Measurements from ENCODE around the gene AADACL4. TPM values are rescaled to one million over a fixed set of nuclear protein-coding genes. Genes with fewer than 3 reads are reported as not detected.

AADACL4 gene
- total and polyA plus RNA-seq, 9 of the 15 experiments (the other 6 are each of a cell fraction or from before 2014, with no cell fraction given), result not detected

GRCh38 chr1:12715896-12716437 is 72.1 kb downstream of the AADACL4 start, which contains the start of gene AADACL3 (continued):
- TF ChIP-seq ELK1 (CRISPR knock-in tag; IDR thresholded peaks at IDR 0.05) (no peak), MAFF (IDR thresholded peaks at IDR 0.05; ENCODE audit: low read length) (no peak), ZNF274 (IDR thresholded peaks at IDR 0.05; ENCODE audit: borderline replicate concordance, low read depth, low read length) (no peak)

Small RNA genes lying within 50 kb of the gene (small RNA-seq; reads per million reads assigned to genes)
- not detected for gene AC244670.1

Other genes with a start within 250 kb of the AADACL4 start
Only the 7 nearest of the 9 such genes appear.
- 62.3 and 67.3 TPM in 2 replicates for gene DHRS3, start 25.9 kb upstream of the AADACL4 start, total RNA-seq (2014; rRNA removed)
- gene DHRS3, start 25.9 kb upstream of the AADACL4 start, total RNA-seq (2014; rRNA removed; fragmentation: Illumina TruSeq; extraction: Trizol), result 37.6 and 43.5 TPM in 2 replicates
- 58.7 and 60.6 TPM in 2 replicates for gene DHRS3, start 25.9 kb upstream of the AADACL4 start, total RNA-seq (2015; rRNA removed; fragmentation: Illumina TruSeq; extraction: Trizol)
- gene DHRS3, start 25.9 kb upstream of the AADACL4 start, total RNA-seq (2021), result 109 and 116 TPM in 2 replicates
- gene DHRS3, start 25.9 kb upstream of the AADACL4 start, polyA plus RNA-seq (2011; rRNA removed), result 58.7 and 66.5 TPM in 2 replicates
- 39.4 and 46.3 TPM in 2 replicates for gene DHRS3, start 25.9 kb upstream of the AADACL4 start, polyA plus RNA-seq (2014; fragmentation: Illumina TruSeq; extraction: Trizol)
- gene DHRS3, start 25.9 kb upstream of the AADACL4 start, polyA plus RNA-seq (2014; fragmentation: Nextera tagmentation; extraction: Ambion mirVana), result 10 to 100 TPM; 21.0 to 80.0 TPM
- 57.0 and 59.6 TPM in 2 replicates for gene DHRS3, start 25.9 kb upstream of the AADACL4 start, polyA plus RNA-seq (2014; rRNA removed)
- gene AADACL3, start 72.0 kb downstream of the AADACL4 start, total RNA-seq (2014; rRNA removed), result not detected in 2 replicates
- gene AADACL3, start 72.0 kb downstream of the AADACL4 start, total RNA-seq (2014; rRNA removed; fragmentation: Illumina TruSeq; extraction: Trizol), result not detected in 2 replicates
- gene AADACL3, start 72.0 kb downstream of the AADACL4 start, total RNA-seq (2015; rRNA removed; fragmentation: Illumina TruSeq; extraction: Trizol), result not detected in 2 replicates
- gene AADACL3, start 72.0 kb downstream of the AADACL4 start, total RNA-seq (2021), result not detected in 2 replicates
- not detected in 2 replicates for gene AADACL3, start 72.0 kb downstream of the AADACL4 start, polyA plus RNA-seq (2011; rRNA removed)
- gene AADACL3, start 72.0 kb downstream of the AADACL4 start, polyA plus RNA-seq (2014; fragmentation: Illumina TruSeq; extraction: Trizol), result not detected in 2 replicates
- gene AADACL3, start 72.0 kb downstream of the AADACL4 start, polyA plus RNA-seq (2014; fragmentation: Nextera tagmentation; extraction: Ambion mirVana), result not detected
- gene AADACL3, start 72.0 kb downstream of the AADACL4 start, polyA plus RNA-seq (2014; rRNA removed), result not detected in 2 replicates
- gene CFAP107, start 102.1 kb downstream of the AADACL4 start, total RNA-seq (2014; rRNA removed), result not detected in 2 replicates
- not detected in 2 replicates for gene CFAP107, start 102.1 kb downstream of the AADACL4 start, total RNA-seq (2014; rRNA removed; fragmentation: Illumina TruSeq; extraction: Trizol)
- gene CFAP107, start 102.1 kb downstream of the AADACL4 start, total RNA-seq (2015; rRNA removed; fragmentation: Illumina TruSeq; extraction: Trizol), result not detected in 2 replicates
- not detected in 2 replicates for gene CFAP107, start 102.1 kb downstream of the AADACL4 start, total RNA-seq (2021)
- not detected in 2 replicates for gene CFAP107, start 102.1 kb downstream of the AADACL4 start, polyA plus RNA-seq (2011; rRNA removed)
- not detected in 2 replicates for gene CFAP107, start 102.1 kb downstream of the AADACL4 start, polyA plus RNA-seq (2014; fragmentation: Illumina TruSeq; extraction: Trizol)
- under 1 TPM in 1 of 2 experiments, not detected in 1; 0.03 TPM for gene CFAP107, start 102.1 kb downstream of the AADACL4 start, polyA plus RNA-seq (2014; fragmentation: Nextera tagmentation; extraction: Ambion mirVana)
- gene CFAP107, start 102.1 kb downstream of the AADACL4 start, polyA plus RNA-seq (2014; rRNA removed), result 0.08 and 0.16 TPM in 2 replicates
- not detected in 2 replicates for gene PRAMEF12, start 129.7 kb downstream of the AADACL4 start, total RNA-seq (2014; rRNA removed)
- not detected in 2 replicates for gene PRAMEF12, start 129.7 kb downstream of the AADACL4 start, total RNA-seq (2014; rRNA removed; fragmentation: Illumina TruSeq; extraction: Trizol)
- not detected in 2 replicates for gene PRAMEF12, start 129.7 kb downstream of the AADACL4 start, total RNA-seq (2015; rRNA removed; fragmentation: Illumina TruSeq; extraction: Trizol)
- not detected in 2 replicates for gene PRAMEF12, start 129.7 kb downstream of the AADACL4 start, total RNA-seq (2021)
- gene PRAMEF12, start 129.7 kb downstream of the AADACL4 start, polyA plus RNA-seq (2011; rRNA removed), result not detected in 2 replicates
- not detected in 2 replicates for gene PRAMEF12, start 129.7 kb downstream of the AADACL4 start, polyA plus RNA-seq (2014; fragmentation: Illumina TruSeq; extraction: Trizol)
- gene PRAMEF12, start 129.7 kb downstream of the AADACL4 start, polyA plus RNA-seq (2014; fragmentation: Nextera tagmentation; extraction: Ambion mirVana), result not detected
- gene PRAMEF12, start 129.7 kb downstream of the AADACL4 start, polyA plus RNA-seq (2014; rRNA removed), result not detected in 2 replicates
- gene PRAMEF1, start 147.3 kb downstream of the AADACL4 start, total RNA-seq (2014; rRNA removed), result not detected in 2 replicates
- gene PRAMEF1, start 147.3 kb downstream of the AADACL4 start, total RNA-seq (2014; rRNA removed; fragmentation: Illumina TruSeq; extraction: Trizol), result not detected in 2 replicates
- gene PRAMEF1, start 147.3 kb downstream of the AADACL4 start, total RNA-seq (2015; rRNA removed; fragmentation: Illumina TruSeq; extraction: Trizol), result not detected in 2 replicates
- gene PRAMEF1, start 147.3 kb downstream of the AADACL4 start, total RNA-seq (2021), result not detected in 2 replicates
- not detected in 2 replicates for gene PRAMEF1, start 147.3 kb downstream of the AADACL4 start, polyA plus RNA-seq (2011; rRNA removed)
- not detected in 2 replicates for gene PRAMEF1, start 147.3 kb downstream of the AADACL4 start, polyA plus RNA-seq (2014; fragmentation: Illumina TruSeq; extraction: Trizol)
- not detected for gene PRAMEF1, start 147.3 kb downstream of the AADACL4 start, polyA plus RNA-seq (2014; fragmentation: Nextera tagmentation; extraction: Ambion mirVana)
- gene PRAMEF1, start 147.3 kb downstream of the AADACL4 start, polyA plus RNA-seq (2014; rRNA removed), result not detected in 2 replicates
- gene PRAMEF11, start 187.3 kb downstream of the AADACL4 start, total RNA-seq (2014; rRNA removed), result not detected in 2 replicates
- not detected in 2 replicates for gene PRAMEF11, start 187.3 kb downstream of the AADACL4 start, total RNA-seq (2014; rRNA removed; fragmentation: Illumina TruSeq; extraction: Trizol)
- gene PRAMEF11, start 187.3 kb downstream of the AADACL4 start, total RNA-seq (2015; rRNA removed; fragmentation: Illumina TruSeq; extraction: Trizol), result not detected in 2 replicates
- gene PRAMEF11, start 187.3 kb downstream of the AADACL4 start, total RNA-seq (2021), result not detected in 2 replicates
- gene PRAMEF11, start 187.3 kb downstream of the AADACL4 start, polyA plus RNA-seq (2011; rRNA removed), result not detected in 2 replicates
- not detected in 2 replicates for gene PRAMEF11, start 187.3 kb downstream of the AADACL4 start, polyA plus RNA-seq (2014; fragmentation: Illumina TruSeq; extraction: Trizol)
- gene PRAMEF11, start 187.3 kb downstream of the AADACL4 start, polyA plus RNA-seq (2014; fragmentation: Nextera tagmentation; extraction: Ambion mirVana), result not detected
- gene PRAMEF11, start 187.3 kb downstream of the AADACL4 start, polyA plus RNA-seq (2014; rRNA removed), result not detected in 2 replicates
- gene HNRNPCL1, start 204.6 kb downstream of the AADACL4 start, total RNA-seq (2014; rRNA removed), result not detected in 2 replicates
- not detected in 2 replicates for gene HNRNPCL1, start 204.6 kb downstream of the AADACL4 start, total RNA-seq (2014; rRNA removed; fragmentation: Illumina TruSeq; extraction: Trizol)
- gene HNRNPCL1, start 204.6 kb downstream of the AADACL4 start, total RNA-seq (2015; rRNA removed; fragmentation: Illumina TruSeq; extraction: Trizol), result not detected in 2 replicates
- not detected in 2 replicates for gene HNRNPCL1, start 204.6 kb downstream of the AADACL4 start, total RNA-seq (2021)
- 0.08 TPM in 1 of 2 replicates, not detected in the other for gene HNRNPCL1, start 204.6 kb downstream of the AADACL4 start, polyA plus RNA-seq (2011; rRNA removed)
- not detected in 2 replicates for gene HNRNPCL1, start 204.6 kb downstream of the AADACL4 start, polyA plus RNA-seq (2014; fragmentation: Illumina TruSeq; extraction: Trizol)
- not detected for gene HNRNPCL1, start 204.6 kb downstream of the AADACL4 start, polyA plus RNA-seq (2014; fragmentation: Nextera tagmentation; extraction: Ambion mirVana)
- not detected in 2 replicates for gene HNRNPCL1, start 204.6 kb downstream of the AADACL4 start, polyA plus RNA-seq (2014; rRNA removed)

All from K562 (cell line).